SW 1271 (cell line): ENCODE measurements around the gene KIF16B.
"Not testable (repeated sequence)": the region's sequence is repeated elsewhere in the genome, so short reads cannot be mapped to it uniquely, and the experiment has no call there.

Experiments used
- DNase-seq, 2 experiments: peaks; one replicate each; lab custom pipeline; 2025; lab: John Stamatoyannopoulos, UW

The KIF16B gene

DNA sequence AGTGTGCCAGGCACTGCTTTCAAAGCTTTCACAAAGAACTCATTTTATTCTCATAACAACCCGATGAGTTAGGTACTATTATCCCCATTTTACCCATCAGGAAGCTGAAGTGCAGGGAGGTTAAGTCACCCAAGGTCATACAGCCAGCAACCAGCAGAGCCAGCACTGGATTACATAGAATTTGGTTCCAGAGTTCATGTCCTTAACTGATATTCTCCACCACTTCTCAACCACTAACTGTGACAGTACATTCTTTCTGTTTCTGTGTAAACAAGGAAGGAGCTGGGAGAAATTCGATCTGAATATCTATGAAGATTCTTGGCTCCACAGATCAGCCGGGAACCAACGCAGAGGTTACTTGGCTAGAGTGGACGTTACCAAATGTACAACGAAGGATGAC, 98.0 kb downstream of the KIF16B start:
- no peak for DNase-seq

DNA sequence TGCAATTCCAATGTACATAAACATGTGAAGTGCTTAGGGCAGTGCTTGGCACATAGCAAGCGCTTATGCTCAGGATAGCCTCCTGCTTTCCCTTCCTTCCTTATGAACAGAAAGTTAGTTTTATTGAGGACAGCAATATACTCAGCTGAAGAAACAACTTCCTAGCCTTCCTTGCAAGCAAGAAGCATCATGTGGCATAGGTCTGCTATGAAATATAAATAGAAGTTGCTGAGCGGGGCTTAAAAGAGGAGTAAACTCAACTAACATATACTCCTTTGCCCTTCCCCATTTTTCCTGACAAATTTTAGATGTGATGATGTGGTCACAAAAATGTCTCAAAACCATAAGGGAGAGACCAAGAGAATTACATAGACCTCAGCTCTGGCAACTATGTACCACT, 98.9 kb downstream of the KIF16B start:
- DNase-seq = no peak

DNA sequence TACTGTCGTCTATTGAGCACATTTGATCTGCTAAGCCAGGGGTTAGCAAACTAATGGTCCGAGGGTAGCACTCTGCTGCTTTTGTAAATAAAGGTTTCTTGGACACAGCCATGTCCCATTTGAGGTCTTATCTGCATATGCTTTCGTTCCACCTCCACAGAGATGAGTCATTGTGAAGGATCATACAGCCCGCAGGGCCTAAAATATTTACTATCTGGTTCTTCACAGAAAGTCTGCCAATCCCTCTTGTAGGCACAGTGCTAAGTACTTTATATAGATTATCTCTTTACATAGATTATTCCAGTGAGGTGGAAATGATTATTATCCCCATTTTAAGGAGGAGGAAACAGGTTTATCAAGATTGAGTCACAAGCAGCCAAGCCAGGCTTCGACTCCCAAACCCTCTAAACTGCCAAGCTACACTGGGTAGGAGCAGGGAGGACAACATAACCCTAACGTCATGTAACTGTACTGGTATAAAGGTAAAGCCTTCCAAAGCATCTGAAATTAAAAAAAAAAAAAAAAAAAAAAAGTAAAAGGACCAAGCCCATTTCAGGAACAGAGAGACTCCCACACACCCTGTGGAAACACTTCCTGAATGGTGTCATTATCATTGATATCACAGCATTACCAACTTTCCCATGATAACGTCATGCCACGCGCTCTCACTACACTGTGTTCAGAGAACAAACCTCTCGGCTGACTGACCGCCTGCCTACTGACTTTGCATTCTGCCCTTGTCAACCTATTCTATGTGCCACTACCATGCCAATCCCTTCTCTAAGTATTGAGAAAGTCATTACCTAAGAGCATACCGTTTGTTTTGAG, 101.0 kb downstream of the KIF16B start:
- no peak for DNase-seq

DNA sequence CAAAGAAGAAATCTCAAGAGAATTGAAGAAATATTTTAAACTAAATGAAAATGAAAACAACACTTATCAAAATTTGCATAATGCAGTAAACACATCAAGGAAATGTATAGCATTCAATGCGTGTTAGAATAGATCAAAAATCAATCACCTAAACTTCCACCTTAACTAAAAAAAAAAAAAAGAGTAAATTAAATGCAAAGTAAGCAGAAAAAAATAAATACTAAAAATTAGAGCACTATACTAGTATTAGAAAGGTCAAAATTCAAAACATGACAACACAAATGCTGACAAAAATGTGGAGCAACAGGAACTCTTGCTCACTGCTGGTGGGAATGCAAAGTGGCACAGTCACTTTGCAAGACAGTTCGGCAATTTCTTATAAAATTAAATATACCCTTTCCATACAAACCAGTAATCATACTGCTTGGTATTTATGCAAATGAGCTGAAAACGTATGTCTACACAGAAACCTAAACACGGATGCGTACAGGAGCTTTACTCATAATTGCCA, 103.8 kb downstream of the KIF16B start:
- no peak for DNase-seq

DNA sequence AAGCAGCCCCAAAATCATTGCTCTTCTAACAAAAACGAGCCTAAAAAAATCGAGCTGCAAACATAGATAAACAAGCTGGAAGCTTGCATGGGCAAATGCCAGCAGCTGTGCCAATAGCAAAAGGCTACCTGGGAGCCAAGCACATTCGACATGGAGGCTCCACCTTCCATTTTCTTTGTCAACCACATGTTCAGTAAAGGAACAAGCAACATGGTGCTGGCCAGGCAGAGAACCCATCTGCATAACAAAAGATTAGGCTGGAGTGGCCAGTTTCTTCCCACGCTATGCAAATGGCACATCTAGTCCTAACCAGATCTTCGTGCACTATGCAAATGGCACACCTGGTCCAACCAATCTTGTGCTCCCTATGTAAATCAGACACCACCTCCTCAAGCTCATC, 110.5 kb downstream of the KIF16B start:
- DNase-seq = no peak

DNA sequence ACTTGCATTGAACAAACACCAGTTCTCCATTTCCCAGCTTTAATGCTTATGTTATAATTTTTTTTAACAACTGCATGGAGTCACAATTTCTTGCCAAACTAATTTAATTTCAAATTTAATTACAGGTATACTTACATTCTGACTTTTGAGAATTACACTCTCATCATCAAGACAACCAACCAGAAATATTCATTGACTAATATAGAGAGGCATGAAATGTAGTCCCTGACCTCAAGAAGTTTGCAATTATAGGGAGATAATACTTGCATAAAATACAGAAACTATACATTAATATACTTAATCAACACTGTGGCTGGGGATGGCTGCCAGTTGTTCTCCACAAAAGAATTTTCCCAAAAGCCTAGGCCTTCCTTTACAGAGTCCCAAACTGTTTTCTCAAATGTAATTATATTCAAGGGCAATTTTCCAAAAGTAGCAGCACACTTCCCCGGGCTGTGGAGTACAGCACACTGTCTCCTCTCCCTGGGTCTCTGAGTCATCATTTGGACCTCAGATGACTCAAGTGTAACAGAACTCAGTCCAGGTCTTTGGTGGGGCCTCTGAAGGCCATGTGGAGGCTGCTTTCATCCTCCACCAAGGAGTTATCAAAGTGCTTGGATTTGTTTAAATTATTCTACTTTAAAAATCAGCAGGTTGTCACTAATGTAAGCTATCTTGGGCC, 114.1 kb downstream of the KIF16B start:
- peak in 1 of 2 experiments; percentile 7 for DNase-seq

DNA sequence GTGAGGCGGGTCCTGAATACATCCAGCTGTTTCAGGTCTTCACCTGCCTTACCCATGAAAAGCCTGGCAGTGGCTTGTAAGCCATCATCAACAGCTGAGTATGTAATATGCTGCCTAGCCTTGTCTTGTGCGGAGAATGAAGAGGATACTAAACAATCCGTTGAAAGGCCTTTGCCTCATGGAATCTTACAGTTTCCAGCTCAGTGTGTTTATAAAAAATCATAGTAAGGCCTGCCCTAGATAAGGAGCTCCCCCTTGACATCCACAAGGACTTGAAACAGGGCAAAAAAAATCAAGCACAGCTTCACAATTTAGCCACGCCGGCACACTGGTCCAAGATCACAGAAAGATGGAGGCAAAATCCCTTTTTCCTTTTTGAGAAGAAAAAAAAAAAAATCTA, 115.7 kb downstream of the KIF16B start:
- DNase-seq = no peak

DNA sequence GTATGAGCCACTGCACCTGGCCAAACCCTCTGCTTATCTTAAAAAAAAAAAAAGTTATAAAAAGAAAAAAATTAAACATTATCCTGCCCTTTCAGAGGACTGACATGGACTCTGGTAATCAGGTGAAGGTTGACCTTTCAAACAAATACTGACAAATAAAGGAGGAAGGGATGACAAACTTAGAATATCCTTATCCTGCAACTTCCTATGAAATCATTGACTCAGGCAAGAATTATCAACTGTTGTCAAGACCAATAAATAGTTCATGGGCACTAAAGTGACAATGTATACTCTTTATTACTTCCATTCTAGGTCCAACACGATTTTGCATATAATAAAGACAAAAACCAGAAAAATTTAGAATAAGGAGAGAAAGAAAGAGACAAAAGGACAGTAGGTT, 117.9 kb downstream of the KIF16B start:
- no peak for DNase-seq

DNA sequence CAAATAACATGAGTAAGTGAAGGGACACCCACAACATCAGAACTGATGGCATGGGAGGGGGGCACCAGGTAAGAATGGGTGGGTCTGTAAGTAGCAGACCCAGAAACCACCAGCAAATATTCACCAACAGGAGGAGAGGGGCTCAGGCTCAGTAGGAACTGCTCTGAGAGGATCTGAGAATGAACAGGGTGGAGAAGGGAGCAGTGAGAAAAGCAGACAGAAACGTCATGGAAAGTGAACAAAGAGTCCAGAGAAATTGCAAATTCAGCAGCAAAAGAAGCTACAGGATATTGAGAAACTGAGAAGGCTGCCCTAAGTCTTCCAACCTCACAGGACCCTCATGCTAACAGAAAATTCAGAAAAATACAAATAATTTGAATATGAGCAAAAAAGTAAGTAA, 121.3 kb downstream of the KIF16B start:
- DNase-seq = no peak

DNA sequence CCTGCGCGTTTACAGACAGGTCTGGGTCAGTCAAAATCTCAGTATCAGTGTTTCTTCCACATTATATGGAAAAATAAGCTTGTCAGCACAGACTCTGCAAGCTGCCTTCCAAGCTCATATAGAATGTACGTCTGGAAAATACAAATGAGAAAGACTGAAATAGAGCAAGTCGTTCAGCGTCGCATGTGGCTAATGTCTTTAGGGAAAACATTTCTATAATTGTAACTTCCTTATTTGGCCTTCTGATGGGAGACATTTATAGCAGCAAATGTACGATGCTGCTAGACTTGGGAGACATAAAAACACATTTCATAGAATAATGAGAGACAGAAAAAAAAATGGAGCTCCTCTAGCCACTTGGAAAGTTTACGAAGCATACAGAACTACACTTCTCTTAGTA, 122.2 kb downstream of the KIF16B start:
- no peak for DNase-seq

DNA sequence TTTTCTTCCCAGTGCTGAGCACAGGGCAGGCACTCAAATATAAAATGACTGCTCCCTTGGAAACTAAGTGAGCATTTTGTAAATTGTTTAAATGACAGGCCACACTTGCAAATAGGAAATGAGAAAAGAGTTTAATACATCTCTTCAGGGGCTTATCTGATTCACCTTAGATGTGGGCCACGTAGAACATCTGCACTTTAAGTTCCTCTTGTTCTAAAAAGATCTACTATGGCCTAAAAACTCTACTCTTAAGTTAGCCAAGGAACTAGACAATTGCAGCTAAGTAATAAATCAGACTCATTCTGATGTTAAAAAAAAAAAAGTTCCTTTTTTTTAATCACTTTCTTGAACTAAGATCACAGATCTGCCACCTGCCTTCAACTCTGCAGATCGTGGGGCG, 126.3 kb downstream of the KIF16B start:
- DNase-seq = no peak

DNA sequence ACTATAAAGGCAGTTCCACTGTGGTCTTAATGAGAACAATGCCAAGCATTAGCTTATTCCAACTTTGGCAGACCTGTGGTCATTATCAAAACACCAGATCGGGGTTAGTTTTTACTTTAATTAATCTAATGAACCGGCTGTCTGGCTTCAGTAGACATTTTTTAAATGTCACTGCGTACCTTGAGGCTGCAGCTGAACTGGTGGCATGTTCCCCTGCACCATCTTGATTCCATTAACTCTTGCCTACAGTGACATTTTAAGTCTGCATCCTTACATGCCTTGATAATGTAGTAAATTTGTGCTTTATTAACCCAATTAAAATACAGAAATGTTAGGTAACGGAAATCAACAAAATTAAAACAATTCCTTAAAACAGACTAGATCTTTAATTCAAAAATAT, 127.0 kb downstream of the KIF16B start:
- DNase-seq = no peak

DNA sequence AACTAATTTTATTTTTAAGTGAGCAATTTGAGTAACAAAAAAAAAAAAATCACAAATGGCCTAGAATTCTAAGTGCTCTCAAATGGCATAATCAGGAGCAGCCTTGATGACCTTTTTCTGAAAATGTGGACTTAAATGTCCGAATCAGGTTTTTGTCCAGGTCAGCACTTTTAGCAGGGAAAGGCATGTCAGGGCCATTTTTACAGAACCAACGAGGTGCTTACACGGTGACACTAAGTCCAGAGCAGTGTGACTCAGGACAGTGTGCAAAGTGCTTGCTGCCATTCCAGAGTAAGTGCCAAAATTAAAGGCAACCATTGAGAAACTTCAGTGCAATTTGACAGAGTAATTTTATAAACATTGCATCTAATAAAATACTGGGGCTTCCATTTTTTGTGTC, 127.8 kb downstream of the KIF16B start:
- DNase-seq = no peak

DNA sequence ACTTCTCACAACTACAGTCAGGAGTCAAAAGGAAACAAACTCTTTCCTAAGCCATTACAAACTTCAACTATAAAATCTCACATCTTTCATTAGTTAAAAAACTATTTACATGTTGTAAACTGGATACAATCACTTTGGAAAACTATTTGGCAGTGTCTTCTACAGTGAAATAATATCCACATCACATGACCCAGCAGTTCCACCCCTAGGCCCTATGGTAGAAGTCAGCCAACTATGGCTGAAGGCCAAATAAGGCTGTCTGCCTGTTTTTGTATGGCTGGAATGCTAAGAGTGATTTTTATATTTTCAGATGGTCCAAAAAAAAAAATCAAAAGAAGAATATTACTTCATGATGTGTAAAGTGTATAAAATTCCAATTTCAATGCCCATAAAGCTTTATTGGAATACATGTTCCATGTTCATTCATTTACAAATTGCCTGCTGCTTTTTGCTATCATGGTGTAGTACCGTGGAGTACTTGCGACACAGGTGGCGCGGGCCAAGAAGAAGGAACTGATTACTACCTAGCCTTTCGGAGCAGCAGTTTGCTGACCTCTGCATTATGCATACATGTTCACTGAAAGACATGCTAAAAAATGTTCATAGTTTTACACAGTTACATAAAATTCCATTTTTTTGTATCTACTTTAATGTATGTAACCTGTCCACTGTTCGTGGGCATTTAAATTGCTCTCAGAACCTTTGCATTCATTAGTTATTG, 129.0 kb downstream of the KIF16B start:
- no peak for DNase-seq

DNA sequence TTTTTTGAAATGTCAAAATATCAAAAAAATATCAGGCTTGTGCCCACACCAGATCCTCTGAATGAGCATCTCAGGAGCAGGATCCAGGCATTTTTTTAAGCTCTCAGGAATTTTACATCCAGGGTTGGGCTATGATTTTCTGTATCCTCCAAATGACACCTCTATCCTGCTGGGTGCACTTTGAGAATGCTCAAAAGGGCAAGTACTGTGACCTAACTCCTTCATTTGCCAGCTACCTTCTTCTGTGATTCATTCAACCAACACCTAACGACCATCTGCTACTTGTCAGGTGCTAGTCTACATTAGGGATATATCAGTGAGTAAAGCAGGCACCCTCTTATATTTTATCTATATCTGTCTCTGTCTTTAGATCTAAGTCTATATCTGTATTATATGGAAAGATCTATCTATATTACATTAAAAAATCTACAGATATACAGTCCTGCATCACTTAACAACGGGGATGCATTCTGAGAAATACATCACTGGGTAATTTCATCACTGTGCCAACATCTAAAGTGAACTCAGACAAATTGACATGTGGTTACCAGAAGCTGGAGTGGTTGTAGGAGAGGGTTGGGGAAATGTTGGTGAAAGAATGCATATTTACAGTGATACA, 131.6 kb downstream of the KIF16B start:
- DNase-seq = no peak

DNA sequence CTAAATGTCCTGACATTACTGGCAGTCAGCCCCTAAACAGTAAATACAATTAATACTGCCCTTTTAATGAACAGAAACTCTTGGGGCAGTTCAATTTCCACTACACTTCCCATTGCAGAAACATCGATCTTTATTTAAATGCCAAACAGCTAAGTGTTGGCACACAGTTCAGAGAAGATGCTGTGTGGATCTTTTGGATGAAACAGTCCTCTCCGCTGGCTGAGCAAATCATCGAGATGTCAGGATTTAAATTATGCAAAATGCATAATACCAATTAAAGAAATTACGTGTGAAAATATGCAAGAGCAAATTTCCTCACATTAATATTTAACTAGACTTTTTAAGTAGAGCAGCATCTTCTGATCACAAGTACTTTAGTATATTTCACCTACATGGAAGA, 132.6 kb downstream of the KIF16B start:
- no peak for DNase-seq

DNA sequence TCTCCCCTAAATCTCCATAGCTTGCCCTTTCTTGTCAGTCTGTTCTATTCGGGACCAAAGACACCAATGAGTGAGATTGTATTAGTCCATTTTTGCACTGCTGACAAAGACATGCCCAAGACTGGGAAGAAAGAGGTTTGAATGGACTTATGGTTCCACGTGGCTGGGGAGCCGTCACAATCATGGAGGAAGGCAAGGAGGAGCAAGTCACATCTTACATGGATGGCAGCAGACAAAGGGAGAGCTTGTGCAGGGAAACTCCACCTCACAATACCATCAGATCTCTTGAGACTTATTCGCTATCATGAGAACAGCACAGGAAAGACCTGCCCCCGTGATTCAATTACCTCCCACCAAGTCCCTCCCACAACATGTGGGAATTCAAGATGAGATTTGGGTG, 133.7 kb downstream of the KIF16B start:
- DNase-seq = not testable (repeated sequence)

DNA sequence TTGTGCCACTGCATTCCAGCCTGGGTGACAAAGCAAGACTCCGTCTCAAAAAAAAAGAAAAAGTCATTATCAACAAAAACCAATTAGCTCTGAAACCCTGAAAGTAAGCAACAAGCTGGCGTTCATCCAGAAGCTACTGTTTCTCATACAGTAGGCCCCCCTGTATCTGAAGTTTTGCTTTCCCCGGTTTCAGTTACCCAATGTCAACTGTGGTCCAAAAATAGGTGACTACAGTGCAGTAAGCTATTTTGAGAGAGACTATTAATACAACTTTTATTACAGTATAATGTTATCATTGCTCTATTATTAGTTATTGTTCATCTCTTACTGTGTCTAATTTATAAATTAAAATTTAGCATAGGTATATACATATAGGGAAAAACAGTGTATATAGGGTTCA, 135.1 kb downstream of the KIF16B start:
- DNase-seq = no peak

DNA sequence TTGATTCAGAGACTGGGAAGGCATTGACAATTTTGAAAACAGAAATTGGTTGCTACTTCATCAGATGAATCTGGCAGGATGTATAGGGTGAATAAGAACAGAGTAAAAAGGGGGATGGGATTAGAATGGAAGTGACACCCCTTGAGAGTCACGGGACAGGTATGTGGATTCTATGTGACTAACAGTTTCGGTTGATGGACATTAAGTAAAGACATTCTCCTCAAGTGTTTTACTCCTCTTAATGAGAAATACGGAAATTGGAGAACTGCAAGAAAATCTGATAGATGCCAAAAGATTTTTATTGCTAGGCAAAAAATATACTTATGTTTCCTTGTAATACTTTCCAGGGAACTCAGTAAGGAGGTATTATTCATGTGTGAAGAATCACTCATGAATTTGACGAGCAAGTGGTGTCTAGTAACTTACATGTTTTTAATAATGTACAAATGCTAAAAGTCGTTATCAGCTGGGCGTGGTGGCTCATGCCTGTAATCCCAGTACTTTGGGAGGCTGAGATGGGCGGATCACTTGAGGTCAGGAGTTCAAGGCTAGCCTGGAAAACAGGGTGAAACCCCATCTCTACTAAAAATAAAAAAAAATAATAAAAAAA, 135.8 kb downstream of the KIF16B start:
- no peak for DNase-seq

DNA sequence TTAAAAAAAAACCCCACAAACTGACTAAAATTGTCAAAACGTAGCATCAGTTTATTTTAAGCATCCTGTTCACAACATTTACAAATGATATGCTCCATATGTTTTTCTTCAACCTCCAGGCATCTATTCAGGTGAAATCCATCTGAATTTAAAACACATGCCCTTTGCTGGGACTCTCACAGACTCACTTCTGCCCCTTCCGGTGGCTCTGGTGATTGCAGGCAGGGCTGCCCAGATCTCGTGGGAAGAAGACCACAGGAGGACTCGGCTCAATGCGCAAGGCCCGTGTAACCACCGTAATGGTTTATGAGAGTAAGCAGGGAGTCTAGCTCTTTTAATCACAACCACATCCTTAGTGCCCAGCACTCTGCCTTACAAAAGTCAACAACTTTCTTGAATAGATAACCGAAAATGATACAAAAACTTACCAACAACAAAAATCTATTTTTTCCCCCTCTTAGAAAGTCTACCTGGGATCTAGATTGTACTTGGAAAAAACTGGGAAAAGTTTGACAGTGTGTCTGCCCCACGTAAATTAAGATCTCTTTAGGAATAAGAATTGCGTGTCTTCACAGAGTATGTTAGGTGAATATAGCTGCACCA, 139.1 kb downstream of the KIF16B start:
- DNase-seq = peak in 1 of 2 experiments; percentile 24

DNA sequence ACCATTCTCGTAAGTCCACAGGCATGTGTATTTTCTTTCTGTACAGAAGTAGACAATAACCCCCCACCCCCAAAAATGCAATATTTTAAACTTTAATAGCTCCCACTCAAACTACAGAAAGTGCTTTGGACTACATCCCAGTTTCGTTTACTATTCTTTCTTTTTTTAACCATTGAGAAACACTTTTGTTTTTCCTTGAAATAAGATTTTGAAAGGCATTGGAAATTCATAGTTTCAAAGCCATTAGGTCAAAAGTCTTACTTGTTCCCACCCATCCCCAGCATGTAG, 140.0 kb downstream of the KIF16B start:
- DNase-seq = no peak
